Mucosa of stomach (tissue), 1 donor: Measurements from ENCODE around the gene CBLB.

Experiments used
- H3K27me3 ChIP-seq: one replicate; pipeline ENCODE4 v1.7.0; 2013; ENCODE audit warnings: mild to moderate bottlenecking, low read length; ENCODE audit not compliant: control insufficient read depth, insufficient read depth
- H3K36me3 ChIP-seq: one replicate; pipeline ENCODE4 v1.7.0; 2013; ENCODE audit warnings: low read length; ENCODE audit not compliant: control insufficient read depth, insufficient read depth
- H3K4me1 ChIP-seq: one replicate; pipeline ENCODE4 v1.7.0; 2013; ENCODE audit warnings: mild to moderate bottlenecking, low read length; ENCODE audit not compliant: control insufficient read depth, insufficient read depth
- H3K4me3 ChIP-seq: one replicate; pipeline ENCODE4 v1.7.0; 2013; ENCODE audit warnings: low read length
- H3K9ac ChIP-seq: one replicate; pipeline ENCODE4 v1.7.0; 2013; ENCODE audit warnings: mild to moderate bottlenecking, low read length, moderate library complexity
- H3K9me3 ChIP-seq: one replicate; pipeline ENCODE4 v1.7.0; 2013; ENCODE audit warnings: mild to moderate bottlenecking, low read length, moderate library complexity; ENCODE audit not compliant: control insufficient read depth
- donor health status: Pancreatic carcinoma.

The CBLB gene

DNA sequence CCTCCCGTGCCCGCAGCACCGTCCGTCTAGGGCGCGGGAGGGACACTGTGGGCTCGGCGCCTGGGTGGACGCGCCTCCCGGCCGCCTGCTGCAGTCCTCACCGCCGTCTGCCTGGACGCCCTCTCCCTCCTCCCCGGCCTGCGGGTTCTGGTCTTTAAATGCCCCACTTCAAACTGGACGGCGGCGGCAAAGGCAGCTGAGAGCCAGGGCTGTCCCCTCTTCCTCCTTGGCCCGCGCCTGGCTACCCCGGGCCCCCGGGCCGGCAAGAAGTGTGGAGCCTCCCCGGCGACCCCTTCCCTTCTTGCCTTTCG, 426 bp downstream of the CBLB start:
- Histone ChIP-seq H3K9me3 (no peaks in the 10 kb centered on the region), H3K36me3 (no peaks in the 10 kb centered on the region), H3K4me1 (peaks cover 16% of the 10 kb centered on the region), H3K27me3 (no peaks in the 10 kb centered on the region), H3K4me3 (peak overlapping the region; percentile 71), H3K9ac (peak overlapping the region; percentile 85)

DNA sequence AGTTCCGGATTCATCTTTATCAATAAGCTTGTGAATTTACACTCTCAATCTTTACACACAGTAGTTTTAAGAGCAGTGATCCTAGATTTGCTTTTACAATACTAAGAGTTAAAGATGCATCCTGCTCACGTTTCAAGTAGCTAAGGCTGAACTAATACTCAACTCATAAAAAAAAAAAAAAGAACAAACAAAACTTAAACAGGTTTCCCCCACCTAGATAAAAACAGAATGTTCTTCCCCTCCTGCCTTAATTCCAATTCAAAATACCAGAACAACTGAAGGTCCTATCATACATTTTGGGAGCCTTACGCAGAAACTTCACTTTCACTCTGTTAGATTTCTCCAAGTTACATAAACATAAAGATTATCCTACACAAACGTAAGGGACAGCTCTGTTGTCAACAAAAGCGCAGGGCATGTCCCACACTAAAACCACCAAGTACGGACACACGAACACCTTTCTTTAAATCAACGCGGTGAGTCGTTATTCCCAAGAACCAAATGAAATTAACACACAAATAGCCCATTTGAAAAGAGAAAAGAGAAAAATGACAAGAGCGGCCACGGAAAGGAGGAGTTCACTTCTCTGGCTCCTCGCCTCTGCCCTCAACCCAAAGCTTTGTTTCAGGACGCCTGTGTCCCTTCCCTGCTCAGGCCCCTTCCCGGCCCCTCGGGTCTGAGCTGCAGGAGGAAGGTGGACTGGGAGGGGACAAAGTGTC, 941 bp downstream of the CBLB start:
- Histone ChIP-seq H3K4me3 (peak overlapping the region; percentile 71), H3K9me3 (no peaks in the 10 kb centered on the region), H3K9ac (peak overlapping the region; percentile 85), H3K36me3 (no peaks in the 10 kb centered on the region), H3K27me3 (no peaks in the 10 kb centered on the region), H3K4me1 (peaks cover 16% of the 10 kb centered on the region)

DNA sequence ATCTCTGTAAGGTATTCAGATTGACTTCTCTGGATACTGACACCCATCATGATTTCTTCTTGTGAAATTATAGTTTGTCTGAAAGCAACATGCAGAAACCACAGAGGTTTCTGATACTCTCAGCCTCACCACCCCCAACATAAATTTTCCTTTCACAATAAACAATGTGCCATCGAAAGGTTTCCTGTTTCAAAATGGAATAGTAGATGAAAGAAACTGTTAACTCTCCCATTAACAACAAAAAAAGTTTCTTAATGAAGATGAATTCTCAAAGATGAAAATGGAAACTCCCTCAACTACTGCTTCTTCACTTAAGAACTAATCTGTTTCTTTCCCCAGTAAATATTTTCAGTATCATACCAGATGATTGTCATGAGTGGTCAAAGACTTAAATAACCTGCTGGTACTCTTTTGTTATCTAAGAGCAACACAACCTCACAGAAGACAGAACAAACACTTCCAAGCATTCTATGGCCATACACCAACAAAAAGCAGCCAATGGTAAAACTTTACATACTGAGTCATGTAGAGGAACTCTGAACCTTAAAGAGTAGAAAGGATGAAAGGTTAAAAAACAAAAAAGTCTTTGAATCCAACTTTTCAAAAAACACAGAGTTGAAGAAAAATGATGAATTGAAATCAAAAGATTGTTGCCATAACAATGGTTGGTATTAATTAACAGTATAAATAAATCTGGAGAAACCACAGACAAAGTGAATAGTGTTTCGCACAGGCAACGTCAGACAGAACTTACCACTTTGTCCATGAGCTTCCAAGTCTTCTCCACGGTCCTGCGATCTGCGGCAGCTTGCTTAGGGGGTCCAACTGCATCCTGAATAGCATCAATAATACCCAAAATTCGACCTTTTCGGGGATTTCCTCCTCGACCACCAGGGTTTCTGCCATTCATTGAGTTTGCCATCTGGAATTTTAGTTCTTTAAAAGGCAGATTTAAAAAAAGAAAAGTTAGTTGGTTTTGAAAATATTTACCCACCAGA, 1.9 kb downstream of the CBLB start:
- peaks cover 16% of the 10 kb centered on the region for H3K4me1 ChIP-seq
- peak overlapping the region; percentile 71 for H3K4me3 ChIP-seq
- H3K9ac ChIP-seq, result peak overlapping the region; percentile 85
- H3K36me3 ChIP-seq, result no peaks in the 10 kb centered on the region
- no peaks in the 10 kb centered on the region for H3K27me3 ChIP-seq
- H3K9me3 ChIP-seq, result no peaks in the 10 kb centered on the region

DNA sequence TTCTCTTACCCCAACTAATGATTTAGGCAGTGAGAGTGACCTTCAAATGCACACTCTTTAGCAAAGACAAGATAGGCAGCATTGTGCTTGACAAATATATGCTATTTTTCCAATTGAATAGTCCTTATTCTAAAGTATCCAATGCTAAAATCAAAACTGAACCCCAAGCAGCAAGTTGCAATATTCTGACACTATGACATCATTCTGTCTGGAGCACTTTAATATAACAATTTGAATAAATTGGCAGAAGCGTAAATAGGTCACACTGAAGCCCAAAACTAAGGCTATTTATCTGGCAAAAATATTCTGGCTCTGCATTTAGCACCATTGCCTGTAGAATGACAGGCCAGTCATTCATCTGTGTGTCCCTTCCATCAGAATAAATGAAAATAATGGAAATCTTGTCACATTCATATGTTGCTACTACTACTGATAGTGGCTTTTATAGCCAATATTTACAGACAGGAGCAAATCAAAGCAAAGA, 2.9 kb downstream of the CBLB start:
- Histone ChIP-seq H3K4me3 (no peak overlapping the region), H3K36me3 (no peaks in the 10 kb centered on the region), H3K9ac (peak overlapping the region; percentile 1), H3K9me3 (no peaks in the 10 kb centered on the region), H3K27me3 (no peaks in the 10 kb centered on the region), H3K4me1 (peaks cover 7% of the 10 kb centered on the region)

DNA sequence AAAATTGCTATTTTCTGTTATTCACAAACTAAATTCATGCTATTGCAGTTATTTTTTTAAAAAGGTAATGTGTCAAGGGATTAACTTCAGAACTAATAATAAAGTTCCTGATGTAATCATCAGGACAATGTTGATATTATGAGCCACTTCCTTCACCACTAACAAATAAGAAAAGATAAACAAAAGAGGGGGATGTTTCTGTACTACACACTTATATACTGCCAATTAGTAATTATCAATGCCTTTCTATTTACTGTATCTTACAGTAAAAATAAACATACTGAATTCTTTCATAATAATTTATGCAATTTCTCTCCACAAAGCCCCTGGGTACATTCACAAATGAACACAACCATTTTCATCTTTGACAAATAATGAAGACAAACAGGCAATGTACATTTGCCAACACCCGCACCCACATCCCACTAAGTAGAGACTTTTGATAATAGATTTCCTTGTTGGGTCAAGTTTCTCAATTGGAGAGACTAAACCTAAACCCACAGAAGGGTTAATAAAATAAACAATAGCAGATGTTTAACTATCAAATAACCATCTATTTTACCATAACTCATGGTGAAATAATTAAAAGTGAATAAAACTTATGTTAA, 3.7 kb downstream of the CBLB start:
- no peaks in the 10 kb centered on the region for H3K36me3 ChIP-seq
- H3K9me3 ChIP-seq, result no peaks in the 10 kb centered on the region
- no peak overlapping the region for H3K4me3 ChIP-seq
- H3K9ac ChIP-seq, result peak overlapping the region; percentile 1
- H3K27me3 ChIP-seq, result no peaks in the 10 kb centered on the region
- peaks cover 7% of the 10 kb centered on the region for H3K4me1 ChIP-seq

DNA sequence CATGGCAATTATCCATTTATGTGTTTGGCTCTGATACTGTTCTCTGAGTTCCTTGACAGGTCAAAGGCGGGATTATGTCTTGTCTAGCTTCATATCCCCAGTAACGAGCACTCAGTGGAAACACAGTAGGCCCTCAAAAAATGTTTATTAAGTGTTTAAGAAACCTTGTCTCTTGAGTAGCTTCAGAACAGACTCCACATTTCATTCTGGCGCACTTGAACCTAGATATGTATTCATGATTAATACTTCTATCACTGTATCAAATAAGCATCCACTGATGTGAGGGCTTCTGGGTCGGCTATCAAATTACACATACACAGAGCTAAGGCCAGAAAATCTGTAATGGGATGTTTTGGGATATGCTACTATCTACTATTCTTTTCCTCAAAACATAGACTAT, 4.6 kb downstream of the CBLB start:
- H3K4me3 ChIP-seq, result no peak overlapping the region

DNA sequence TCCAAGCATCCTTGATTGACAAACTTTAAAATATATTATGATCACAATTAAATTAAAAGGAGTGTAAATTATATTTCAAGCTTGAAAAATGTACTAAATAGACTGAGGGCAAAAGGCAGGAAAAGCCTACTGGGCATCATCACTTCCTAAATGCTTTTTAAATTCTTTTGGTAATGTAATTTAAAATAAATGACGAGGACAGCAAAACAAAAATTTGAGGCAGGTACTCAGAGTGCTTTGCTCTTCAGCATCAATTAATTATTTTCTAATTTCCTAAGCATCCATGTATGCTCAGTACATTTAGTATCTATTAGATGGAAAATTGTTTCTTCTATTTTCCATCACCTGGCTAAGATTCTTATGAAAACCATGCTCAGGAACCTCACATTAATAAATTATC, 5.2 kb downstream of the CBLB start:
- Histone ChIP-seq H3K4me3 (no peak overlapping the region), H3K9me3 (no peaks in the 10 kb centered on the region), H3K4me1 (peaks cover 7% of the 10 kb centered on the region), H3K27me3 (no peaks in the 10 kb centered on the region), H3K36me3 (no peaks in the 10 kb centered on the region), H3K9ac (no peak overlapping the region)

More for the DNA sequence above, 4.6 kb downstream of the CBLB start:
- Histone ChIP-seq H3K9ac (no peak overlapping the region), H3K9me3 (no peaks in the 10 kb centered on the region), H3K27me3 (no peaks in the 10 kb centered on the region), H3K4me1 (peaks cover 7% of the 10 kb centered on the region), H3K36me3 (no peaks in the 10 kb centered on the region)

DNA sequence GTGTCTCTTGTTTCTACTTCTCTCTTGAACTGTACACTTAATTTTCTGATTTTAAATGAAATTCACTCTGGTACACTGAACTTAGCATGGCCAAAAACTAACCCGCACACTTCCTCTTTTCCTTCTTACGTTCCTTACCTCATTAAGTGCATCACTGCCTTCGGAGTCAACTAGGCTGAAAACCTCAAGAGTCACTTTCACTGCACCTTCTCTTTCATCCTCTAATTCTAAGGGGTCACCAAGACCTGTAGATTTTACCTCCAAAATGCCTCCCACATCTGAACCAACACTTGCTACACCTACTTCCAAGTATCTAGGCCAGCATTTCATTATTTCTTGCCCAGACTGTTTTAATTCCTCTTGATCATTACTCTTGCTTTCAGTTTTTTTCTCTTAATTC, 6.6 kb downstream of the CBLB start:
- Histone ChIP-seq H3K9ac (no peak overlapping the region), H3K4me1 (peaks cover 7% of the 10 kb centered on the region), H3K36me3 (no peaks in the 10 kb centered on the region), H3K27me3 (no peaks in the 10 kb centered on the region), H3K9me3 (no peaks in the 10 kb centered on the region), H3K4me3 (no peak overlapping the region)

DNA sequence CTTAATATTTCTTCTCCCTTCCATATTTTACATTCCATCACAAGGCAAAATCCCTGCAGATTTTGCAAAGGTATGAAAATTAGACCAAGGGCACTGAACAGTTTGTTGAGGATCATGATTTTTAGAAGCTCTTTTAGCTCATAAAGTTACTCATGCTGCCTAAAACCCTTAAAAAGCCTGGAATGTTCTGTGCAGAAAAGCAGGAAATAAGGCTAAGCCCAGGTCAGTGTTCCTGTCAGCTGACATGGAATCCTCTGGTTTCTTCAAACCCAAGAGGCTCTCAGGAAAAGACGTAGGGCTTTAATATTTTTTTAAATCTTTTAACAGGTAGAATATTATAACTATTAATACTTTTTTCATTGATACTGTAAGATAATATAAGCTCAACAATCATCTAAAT, 8.2 kb downstream of the CBLB start:
- Histone ChIP-seq H3K4me1 (peaks cover under 1% of the 10 kb centered on the region), H3K4me3 (no peak overlapping the region), H3K9ac (no peak overlapping the region), H3K27me3 (no peaks in the 10 kb centered on the region), H3K36me3 (no peaks in the 10 kb centered on the region), H3K9me3 (no peaks in the 10 kb centered on the region)

DNA sequence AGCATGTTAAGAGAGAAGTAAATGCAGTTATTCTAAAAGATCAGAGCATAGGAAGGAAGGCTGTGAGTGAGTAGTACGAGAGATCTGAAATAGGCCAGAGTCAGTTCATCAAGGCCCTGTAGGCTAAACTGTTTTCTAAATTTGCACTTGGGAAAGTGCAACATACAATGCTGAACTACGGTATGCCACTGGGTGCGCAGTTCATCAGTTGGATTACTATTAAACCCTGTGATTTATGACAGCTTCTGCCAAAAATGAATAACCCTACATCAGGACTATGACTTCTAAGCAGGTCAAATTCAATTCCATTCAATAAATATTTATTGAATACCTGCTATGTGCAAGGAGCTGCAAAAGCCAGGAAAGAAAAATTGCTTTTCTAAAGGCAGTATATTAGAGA, 10.8 kb downstream of the CBLB start:
- H3K27me3 ChIP-seq, result no peaks in the 10 kb centered on the region
- H3K36me3 ChIP-seq, result no peaks in the 10 kb centered on the region
- H3K9me3 ChIP-seq, result no peaks in the 10 kb centered on the region
- H3K4me1 ChIP-seq, result no peaks in the 10 kb centered on the region
- H3K9ac ChIP-seq, result no peak overlapping the region
- H3K4me3 ChIP-seq, result no peak overlapping the region

DNA sequence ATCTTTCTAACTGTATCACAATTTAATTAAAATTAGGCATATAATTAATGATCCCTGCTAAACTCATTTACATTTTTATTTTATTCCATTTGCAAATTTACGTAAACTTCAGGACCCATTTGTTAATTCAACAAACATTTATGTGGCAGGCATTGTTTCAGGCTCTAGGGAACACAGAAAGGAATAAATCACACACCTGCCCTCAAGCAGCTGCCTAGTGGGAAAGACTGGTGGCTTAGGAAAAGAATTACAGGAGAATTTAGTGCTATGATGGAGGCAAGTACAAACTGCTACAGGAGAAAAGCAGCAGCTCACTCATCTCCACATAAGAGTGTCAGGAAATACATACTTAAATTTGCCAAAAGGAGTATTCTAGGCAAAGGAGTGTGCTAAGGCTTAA, 11.2 kb downstream of the CBLB start:
- Histone ChIP-seq H3K9ac (no peak overlapping the region), H3K9me3 (no peaks in the 10 kb centered on the region), H3K4me3 (no peak overlapping the region), H3K27me3 (no peaks in the 10 kb centered on the region), H3K36me3 (no peaks in the 10 kb centered on the region), H3K4me1 (no peaks in the 10 kb centered on the region)

DNA sequence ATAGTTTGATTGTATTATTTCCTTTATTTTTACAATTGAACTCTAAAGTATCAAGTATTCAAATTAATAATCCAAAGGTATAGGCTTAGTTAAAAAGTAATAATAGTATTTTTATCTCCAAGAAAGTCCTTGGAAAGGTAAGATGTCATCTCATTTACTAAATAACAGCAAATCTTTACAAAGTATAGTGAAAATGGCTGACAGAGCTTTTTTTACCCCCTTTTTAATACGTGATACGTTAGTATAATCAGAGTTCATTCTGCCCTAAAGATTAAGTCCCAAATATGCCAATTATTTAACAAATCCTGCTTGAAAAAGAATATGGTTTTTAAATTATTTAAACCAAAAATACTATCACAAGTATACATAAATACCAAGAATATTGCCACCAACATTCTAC, 12.2 kb downstream of the CBLB start:
- H3K36me3 ChIP-seq, result no peaks in the 10 kb centered on the region
- no peaks in the 10 kb centered on the region for H3K4me1 ChIP-seq
- no peaks in the 10 kb centered on the region for H3K9me3 ChIP-seq

More for the DNA sequence above, 12.2 kb downstream of the CBLB start:
- H3K9ac ChIP-seq, result no peak overlapping the region
- no peaks in the 10 kb centered on the region for H3K27me3 ChIP-seq
- no peak overlapping the region for H3K4me3 ChIP-seq
